GM12891 (cell line): Measurements from ENCODE around the gene MAP2K5.

ENCODE experiments used
- PAX5 ChIP-seq: IDR thresholded peaks from 2 replicates; pipeline ENCODE4 v1.6.1; 2011; ENCODE audit warnings: low read length, moderate library complexity, mild to moderate bottlenecking; ENCODE audit not compliant: insufficient read depth, severe bottlenecking
- POLR2A ChIP-seq: IDR thresholded peaks from 2 replicates; pipeline ENCODE4 v1.6.1; 2011; ENCODE audit warnings: low read depth, low read length, control low read depth
- POLR2AphosphoS5 ChIP-seq: IDR thresholded peaks from 2 replicates; pipeline ENCODE4 v1.6.1; 2011; ENCODE audit warnings: low read depth, low read length, control low read depth
- POU2F2 ChIP-seq: IDR thresholded peaks from 2 replicates; pipeline ENCODE4 v1.6.1; 2011; ENCODE audit warnings: low read depth, mild to moderate bottlenecking, control low read depth, low read length, moderate library complexity
- SPI1 ChIP-seq: IDR thresholded peaks from 2 replicates; pipeline ENCODE4 v1.6.1; 2011; ENCODE audit warnings: low read depth, low read length, control low read depth
- TAF1 ChIP-seq: IDR thresholded peaks from 2 replicates; pipeline ENCODE4 v1.6.1; 2011; ENCODE audit warnings: low read depth, low read length, control low read depth

DNA sequence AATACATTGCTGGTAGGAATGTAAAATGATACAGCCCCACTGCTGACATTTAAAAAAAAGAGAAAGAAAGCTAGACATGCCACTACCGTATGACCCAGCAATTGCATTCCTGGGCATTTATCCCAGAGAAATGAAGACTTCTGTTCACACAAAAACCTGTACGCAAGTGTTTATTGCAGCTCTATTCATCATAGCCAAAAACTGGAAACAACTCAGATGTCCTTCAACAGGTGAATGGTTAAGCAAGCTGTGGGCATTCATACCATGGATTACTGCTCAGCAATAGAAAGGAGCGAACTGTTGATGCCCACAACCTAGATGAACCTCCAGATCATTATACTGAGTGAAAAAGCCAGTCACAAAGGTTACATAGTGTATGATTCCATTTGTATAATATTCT, 132.5 kb downstream of the MAP2K5 start:
- TF ChIP-seq POLR2A, result no peak
- no peak for TF ChIP-seq PAX5
- no peak for TF ChIP-seq TAF1
- no peak for TF ChIP-seq POLR2AphosphoS5
- TF ChIP-seq POU2F2, result no peak
- no peak for TF ChIP-seq SPI1
